Upper lobe of left lung (tissue), 6 donors: ENCODE results near the gene ADAMTS8. TPM values are rescaled to one million over a fixed set of nuclear protein-coding genes. Genes with fewer than 3 reads are reported as not detected.

Source experiments
- ATAC-seq, 2 donors: fragments of 200-7000 bp; cut with Tn5 transposase; one replicate each; pipeline ENCODE4 v1.9.1; 2022; ENCODE audit warnings: mild to moderate bottlenecking in 2 of 2, moderate library complexity in 2 of 2; ENCODE audit not compliant: low FRiP score in 2 of 2
- DNase-seq, 2 donors: peaks; one replicate each; pipeline ENCODE4 v3.0.0-alpha.2; 2019 to 2020
- H3K27ac ChIP-seq, 4 donors: fragments of 200-600 bp; sonication (generic); one replicate each; pipeline ENCODE4 v1.5.1; 2016 to 2019
- H3K27me3 ChIP-seq, 4 donors: fragments of 200-600 bp; sonication (generic); one replicate each; pipeline ENCODE4 v1.5.1; 2017 to 2019
- H3K36me3 ChIP-seq, 4 donors: fragments of 200-600 bp; sonication (generic); one replicate each; pipeline ENCODE4 v1.5.1; 2016 to 2019
- H3K4me1 ChIP-seq, 4 donors: fragments of 200-600 bp; sonication (generic); one replicate each; pipeline ENCODE4 v1.5.1; 2018 to 2019
- H3K4me3 ChIP-seq, 4 donors: fragments of 200-600 bp; sonication (generic); one replicate each; pipeline ENCODE4 v1.5.1; 2017 to 2019; ENCODE audit warnings: mild to moderate bottlenecking in 2 of 4, moderate library complexity in 1 of 4
- H3K9me3 ChIP-seq, 4 donors: fragments of 200-600 bp; sonication (generic); one replicate each; pipeline ENCODE4 v1.5.1; 2018 to 2019
- EP300 ChIP-seq, 4 donors: sonication (generic); formaldehyde crosslinking; IDR thresholded peaks; one replicate each; pipeline ENCODE4 v1.5.1; 2017; ENCODE audit warnings: antibody characterized with exemption in 4 of 4, control low read depth in 2 of 4
- POLR2A ChIP-seq, 4 donors: fragments of 450-650 bp; IDR thresholded peaks; one replicate each; pipeline ENCODE4 v1.5.1; 2016 to 2017; ENCODE audit warnings: antibody characterized with exemption in 4 of 4, mild to moderate bottlenecking in 2 of 4
- POLR2AphosphoS5 ChIP-seq, 2 donors: sonication (generic); formaldehyde crosslinking; IDR thresholded peaks; one replicate each; pipeline ENCODE4 v1.5.1; 2017; ENCODE audit warnings: antibody characterized with exemption in 2 of 2
- WGBS, 2 donors: methylation state at CpG; one replicate each; pipeline ENCODE4 v1.1.5; 2017 to 2018; 5-methylcytosine and 5-hydroxymethylcytosine counted together
- total RNA-seq, 6 donors: library from RNA; depleted of rRNA in 4 of 6; stranded (reverse); fragments of >200 nt in 4 of 6; gene quantifications; one replicate each; pipeline versions ENCODE4 v1.1.0 to v1.2.1, GENCODE V29; 2016 to 2021
- TF ChIP-seq, protein P1 (sequence below), 6 experiments: fragments of 450-650 bp in 4 of 6; fragments of 200-600 bp in 2 of 6; sonication (generic) in 2 of 6; IDR thresholded peaks; one replicate each; pipeline ENCODE4 v1.5.1; 2016 to 2019; ENCODE audit warnings: antibody characterized with exemption in 6 of 6
- donor health status: DM: no; HTN: no; CAD: no; lungs with moderate emphysema.
- donor health status: DM: no; HTN: yes; CAD: no; lungs with severe emphysema.

Gene ADAMTS8
- total RNA-seq, 6 donors from 2014 or later = 13.0 to 52.3 (median 21.5) TPM

DNA sequence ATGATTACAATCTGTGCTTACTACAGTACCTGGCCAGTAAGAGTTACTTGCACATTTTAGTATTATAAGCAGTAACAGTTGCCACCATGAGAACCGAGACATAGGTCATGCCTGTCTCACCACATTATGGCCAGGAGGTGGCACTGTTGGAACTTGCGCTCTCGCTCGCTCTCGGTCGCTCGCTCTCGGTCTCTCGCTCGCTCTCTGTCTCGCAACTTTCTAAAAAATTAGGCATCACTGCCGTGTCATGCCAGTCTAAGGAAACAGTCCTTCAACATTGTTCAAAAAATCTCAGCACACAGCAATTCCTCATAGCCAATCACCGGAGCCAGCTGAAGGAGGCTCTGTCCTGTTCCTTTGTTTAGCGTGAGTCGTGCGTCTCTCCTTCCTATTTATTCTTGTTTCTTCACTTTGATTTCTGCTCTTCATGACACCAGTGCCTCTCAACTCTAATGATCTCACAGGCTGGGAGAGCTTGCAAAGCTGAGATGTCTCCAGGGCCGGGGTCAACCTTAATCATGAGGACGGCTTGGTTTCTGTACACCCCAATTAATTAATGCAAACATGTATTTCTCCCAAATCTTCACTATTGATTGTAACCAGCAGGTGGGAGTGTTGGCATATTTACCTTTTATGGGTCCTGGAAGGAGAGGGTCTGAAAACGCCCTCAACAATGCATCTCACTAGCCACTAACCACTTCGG is 6.3 kb upstream of the ADAMTS8 start:
- ATAC-seq = peak; percentile 93 to 96
- H3K4me1 ChIP-seq = peaks cover 0 to 9% (median 4%) of the 10 kb centered on the region in 4 donors
- peak overlapping the region in 3 of 4 donors; percentile 20 to 72 (median 37) for H3K27ac ChIP-seq
- peaks cover 0 to 3% (median 0%) of the 10 kb centered on the region in 4 donors for H3K27me3 ChIP-seq
- TF ChIP-seq POLR2AphosphoS5 (IDR thresholded peaks at IDR 0.05) (no peak), EP300 (IDR thresholded peaks at IDR 0.05) (no peak), POLR2A (IDR thresholded peaks at IDR 0.05) (no peak)
- TF ChIP-seq, protein P1, sequence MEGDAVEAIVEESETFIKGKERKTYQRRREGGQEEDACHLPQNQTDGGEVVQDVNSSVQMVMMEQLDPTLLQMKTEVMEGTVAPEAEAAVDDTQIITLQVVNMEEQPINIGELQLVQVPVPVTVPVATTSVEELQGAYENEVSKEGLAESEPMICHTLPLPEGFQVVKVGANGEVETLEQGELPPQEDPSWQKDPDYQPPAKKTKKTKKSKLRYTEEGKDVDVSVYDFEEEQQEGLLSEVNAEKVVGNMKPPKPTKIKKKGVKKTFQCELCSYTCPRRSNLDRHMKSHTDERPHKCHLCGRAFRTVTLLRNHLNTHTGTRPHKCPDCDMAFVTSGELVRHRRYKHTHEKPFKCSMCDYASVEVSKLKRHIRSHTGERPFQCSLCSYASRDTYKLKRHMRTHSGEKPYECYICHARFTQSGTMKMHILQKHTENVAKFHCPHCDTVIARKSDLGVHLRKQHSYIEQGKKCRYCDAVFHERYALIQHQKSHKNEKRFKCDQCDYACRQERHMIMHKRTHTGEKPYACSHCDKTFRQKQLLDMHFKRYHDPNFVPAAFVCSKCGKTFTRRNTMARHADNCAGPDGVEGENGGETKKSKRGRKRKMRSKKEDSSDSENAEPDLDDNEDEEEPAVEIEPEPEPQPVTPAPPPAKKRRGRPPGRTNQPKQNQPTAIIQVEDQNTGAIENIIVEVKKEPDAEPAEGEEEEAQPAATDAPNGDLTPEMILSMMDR (IDR thresholded peaks at IDR 0.05) = peak; percentile 65 to 86 (median 80)
- H3K9me3 ChIP-seq = no peaks in the 10 kb centered on the region
- no peaks in the 10 kb centered on the region for H3K36me3 ChIP-seq
- 0 to 1% methylated on average over 20 of the region's 20 CpGs for WGBS, 2 donors
- H3K4me3 ChIP-seq = peak overlapping the region; percentile 34 to 60 (median 54)
- peak in 1 of 2 donors; percentile 71 for DNase-seq

DNA sequence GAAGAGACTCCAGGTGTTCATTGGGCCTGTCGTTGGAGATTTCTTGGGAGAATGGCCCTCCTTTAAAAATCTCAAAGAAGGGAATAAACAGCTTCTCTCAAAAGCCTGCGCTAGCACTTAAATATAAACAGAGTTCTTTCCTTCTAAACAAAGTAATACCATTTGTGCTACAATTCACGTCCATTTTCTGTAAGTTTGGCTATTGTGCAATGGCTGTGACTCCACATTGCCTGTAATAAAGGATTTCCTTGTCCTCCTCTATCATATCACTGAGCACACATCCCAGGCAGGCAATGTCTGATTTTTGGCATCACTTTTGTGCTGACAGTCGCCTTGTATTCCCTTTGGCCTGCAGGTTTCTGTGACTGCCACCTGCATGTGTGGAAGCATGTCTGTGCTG is 4.9 kb upstream of the ADAMTS8 start:
- Histone ChIP-seq H3K4me3 (no peak overlapping the region), H3K27me3 (peaks cover 0 to 9% (median 3%) of the 10 kb centered on the region in 4 donors), H3K4me1 (peaks cover 5 to 17% (median 10%) of the 10 kb centered on the region in 4 donors), H3K36me3 (no peaks in the 10 kb centered on the region), H3K27ac (no peak overlapping the region), H3K9me3 (no peaks in the 10 kb centered on the region)
- DNase-seq (no peak), ATAC-seq (no peak)
- TF ChIP-seq POLR2AphosphoS5 (IDR thresholded peaks at IDR 0.05) = no peak
- TF ChIP-seq POLR2A (IDR thresholded peaks at IDR 0.05) = no peak
- TF ChIP-seq EP300 (IDR thresholded peaks at IDR 0.05) = no peak
- TF ChIP-seq, protein P1 (IDR thresholded peaks at IDR 0.05) = no peak
- whole genome bisulfite sequencing, 2 donors = 74 to 75% methylated on average over 4 of the region's 4 CpGs

DNA sequence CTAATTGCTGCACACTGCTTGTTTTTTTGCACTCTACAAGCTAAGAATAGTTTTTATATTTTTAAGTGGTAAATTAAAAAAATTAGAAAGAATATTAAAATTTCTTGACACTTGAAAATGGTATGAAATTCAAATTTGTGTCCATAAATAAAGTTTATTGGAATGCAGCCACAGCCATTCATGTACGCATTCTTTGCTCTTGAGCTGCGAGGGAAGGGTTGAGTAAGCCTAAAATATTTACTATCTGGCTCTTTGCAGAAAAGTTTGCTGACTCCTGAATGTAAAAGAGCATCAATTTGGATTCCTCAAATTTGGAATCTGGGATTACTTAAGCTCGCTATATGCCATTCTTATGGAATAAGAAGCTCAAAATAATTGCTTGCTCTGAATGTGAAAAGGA is 3.4 kb upstream of the ADAMTS8 start:
- Histone ChIP-seq H3K9me3 (no peaks in the 10 kb centered on the region), H3K4me1 (peaks cover 10 to 26% (median 21%) of the 10 kb centered on the region in 4 donors), H3K4me3 (no peak overlapping the region), H3K27ac (no peak overlapping the region), H3K36me3 (no peaks in the 10 kb centered on the region), H3K27me3 (peaks cover 0 to 18% (median 8%) of the 10 kb centered on the region in 4 donors)
- no peak for ATAC-seq
- TF ChIP-seq, protein P1 (IDR thresholded peaks at IDR 0.05) = no peak
- TF ChIP-seq POLR2A (IDR thresholded peaks at IDR 0.05) = no peak
- no peak for TF ChIP-seq POLR2AphosphoS5 (IDR thresholded peaks at IDR 0.05)
- 53 to 62% methylated on average over 3 of the region's 3 CpGs for WGBS, 2 donors
- no peak for DNase-seq

DNA sequence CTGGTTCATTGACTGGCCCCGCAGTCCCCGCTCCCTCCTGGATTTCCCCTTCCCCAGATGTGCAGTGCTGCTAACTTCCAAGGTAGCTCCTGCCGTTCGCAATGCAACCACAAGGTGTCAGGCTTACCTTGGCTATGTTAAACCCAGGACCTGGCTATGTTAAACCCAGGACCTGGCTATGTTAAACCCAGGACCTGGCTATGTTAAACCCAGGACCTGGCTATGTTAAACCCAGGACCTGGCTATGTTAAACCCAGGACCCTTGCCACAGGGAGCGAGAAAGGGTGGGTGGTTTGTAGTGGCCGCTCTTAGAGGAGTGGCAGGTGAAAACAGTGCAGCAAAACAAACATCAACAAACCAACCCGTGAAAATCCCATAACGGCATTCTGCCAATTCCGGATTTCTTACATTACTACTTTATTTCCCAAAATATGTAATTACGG is 2.9 kb upstream of the ADAMTS8 start:
- 17 to 32% methylated on average over 8 to 10 of the region's 10 CpGs for WGBS, 2 donors
- TF ChIP-seq EP300 (IDR thresholded peaks at IDR 0.05) (no peak), POLR2AphosphoS5 (IDR thresholded peaks at IDR 0.05) (no peak)
- TF ChIP-seq, protein P1 (IDR thresholded peaks at IDR 0.05) = peak; percentile 52 to 80 (median 66)
- Histone ChIP-seq H3K36me3 (no peaks in the 10 kb centered on the region), H3K4me1 (peaks cover 10 to 26% (median 21%) of the 10 kb centered on the region in 4 donors), H3K4me3 (no peak overlapping the region), H3K27ac (no peak overlapping the region), H3K27me3 (peaks cover 0 to 20% (median 10%) of the 10 kb centered on the region in 4 donors), H3K9me3 (no peaks in the 10 kb centered on the region)
- peak; percentile 47 to 69 for ATAC-seq
- peak in 1 of 2 donors; percentile 73 for DNase-seq
